ENCODE measurements around the gene ZNF764.
A peak's percentile ranks its signal among the peaks of the same experiment; 100 is the strongest.
"Not testable (repeated sequence)": the region's sequence is repeated elsewhere in the genome, so short reads cannot be mapped to it uniquely, and the experiment has no call there.

ZNF764 gene

DNA sequence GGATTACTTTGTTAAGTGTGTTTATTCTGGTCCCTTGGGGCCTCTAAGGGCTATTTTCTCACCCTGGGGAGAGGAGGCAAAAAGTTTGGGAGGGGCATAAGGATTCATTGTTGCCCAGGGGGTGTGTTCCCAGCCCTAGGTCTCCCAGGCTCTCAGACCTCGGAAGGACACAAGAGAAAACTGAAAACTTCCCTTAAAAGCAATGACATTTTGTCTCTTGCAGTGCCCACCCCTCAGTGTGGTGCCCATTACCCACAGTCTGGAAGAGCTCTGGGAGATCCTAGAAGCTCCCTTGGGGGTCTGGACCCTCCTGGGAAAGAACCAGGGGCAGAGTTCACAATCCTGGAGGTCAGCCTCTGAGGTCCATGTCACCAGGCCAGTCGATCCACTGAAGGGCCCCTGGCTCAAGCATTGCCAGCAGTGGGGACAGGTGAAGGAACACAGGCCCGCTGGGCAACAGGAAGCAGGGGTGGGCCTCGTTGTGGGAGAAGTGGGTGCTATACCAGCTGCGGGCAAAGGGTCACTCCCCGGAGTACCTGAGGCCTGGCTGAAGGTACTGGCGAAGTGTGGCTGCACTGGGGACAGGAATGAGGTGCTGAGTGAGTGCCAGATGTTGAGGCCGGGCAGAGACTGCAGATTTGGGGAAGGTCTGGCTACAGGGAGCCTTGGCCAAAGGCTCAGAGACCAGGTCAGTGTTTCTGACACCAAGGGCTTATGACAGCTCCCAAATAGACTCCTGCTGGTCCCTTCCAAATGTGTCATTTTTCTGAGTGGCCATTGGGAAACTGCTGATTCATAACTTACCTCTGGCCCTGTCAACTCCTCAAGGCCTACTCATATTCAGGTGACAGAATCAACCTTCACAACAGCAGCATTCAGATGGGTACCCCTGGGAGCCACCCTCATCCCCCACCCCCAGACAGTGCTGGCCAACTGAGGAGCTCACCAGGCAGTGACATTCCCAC is 18.9 kb downstream of the ZNF764 start:
- Histone ChIP-seq H3K4me2 (ENCODE audit: low read length) (no peak overlapping the region), H3K9me3 (ENCODE audit: control insufficient read depth, low read length) (no peaks in the 10 kb centered on the region), H3K9ac (no peak overlapping the region), H3K79me2 (peaks cover 19% of the 10 kb centered on the region), H3K4me1 (peaks cover 8% of the 10 kb centered on the region), H2AFZ (no peak overlapping the region), H3K4me3 (ENCODE audit: low read depth, low read length) (no peak overlapping the region), H3K36me3 (ENCODE audit: control insufficient read depth, insufficient read depth, low read length) (no peaks in the 10 kb centered on the region), H3K27me3 (ENCODE audit: control insufficient read depth, insufficient read depth, low read length) (no peaks in the 10 kb centered on the region), H3K27ac (no peak overlapping the region)
- TF ChIP-seq CTCF (IDR thresholded peaks at IDR 0.05), result no peak

- H3K9ac ChIP-seq; H2AFZ ChIP-seq; H3K4me2 ChIP-seq (ENCODE audit: low read length); H3K27me3 ChIP-seq (ENCODE audit: control insufficient read depth, insufficient read depth, low read length); H3K36me3 ChIP-seq (ENCODE audit: control insufficient read depth, insufficient read depth, low read length); H3K4me3 ChIP-seq (ENCODE audit: low read depth, low read length); H3K9me3 ChIP-seq (ENCODE audit: control insufficient read depth, low read length); H3K27ac ChIP-seq: not testable (repeated sequence)
- Histone ChIP-seq H3K4me1 (peaks cover 11% of the 10 kb centered on the region), H3K79me2 (peaks cover 13% of the 10 kb centered on the region)
These were observed 21.7 kb downstream of the ZNF764 start for GRCh38 chr16:30536391-30537024.

DNA sequence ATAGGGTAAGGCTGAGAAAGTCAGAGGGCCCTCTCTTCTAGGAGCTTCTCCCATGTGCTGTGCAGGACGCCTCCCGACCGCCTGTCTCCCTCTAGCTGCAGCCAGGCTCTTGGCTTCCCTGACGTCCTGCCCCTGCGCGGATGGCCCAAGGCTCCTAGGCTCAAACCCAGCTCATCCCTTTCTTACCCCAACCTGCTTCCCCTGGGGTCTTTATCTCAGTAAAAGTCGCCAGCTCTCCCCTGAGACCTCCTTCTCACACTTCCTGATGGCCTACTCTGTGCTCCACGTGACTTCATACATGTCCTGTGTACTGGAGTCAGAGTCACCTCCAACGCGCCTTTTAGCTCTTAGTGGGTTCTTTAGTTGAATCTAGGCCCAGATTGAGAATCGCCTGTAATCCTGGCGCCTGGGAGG is 22.4 kb downstream of the ZNF764 start:
- Histone ChIP-seq H3K79me2 (peaks cover 12% of the 10 kb centered on the region), H3K36me3 (ENCODE audit: control insufficient read depth, insufficient read depth, low read length) (no peaks in the 10 kb centered on the region), H3K4me2 (ENCODE audit: low read length) (peak overlapping the region; percentile 76), H3K9me3 (ENCODE audit: control insufficient read depth, low read length) (no peaks in the 10 kb centered on the region), H3K27ac (peak overlapping the region; percentile 94), H3K4me3 (ENCODE audit: low read depth, low read length) (peak overlapping the region; percentile 73), H3K9ac (peak overlapping the region; percentile 87), H2AFZ (peak overlapping the region; percentile 96), H3K4me1 (peaks cover 11% of the 10 kb centered on the region), H3K27me3 (ENCODE audit: control insufficient read depth, insufficient read depth, low read length) (no peaks in the 10 kb centered on the region)
- peak; percentile 61 for TF ChIP-seq CTCF (IDR thresholded peaks at IDR 0.05)

DNA sequence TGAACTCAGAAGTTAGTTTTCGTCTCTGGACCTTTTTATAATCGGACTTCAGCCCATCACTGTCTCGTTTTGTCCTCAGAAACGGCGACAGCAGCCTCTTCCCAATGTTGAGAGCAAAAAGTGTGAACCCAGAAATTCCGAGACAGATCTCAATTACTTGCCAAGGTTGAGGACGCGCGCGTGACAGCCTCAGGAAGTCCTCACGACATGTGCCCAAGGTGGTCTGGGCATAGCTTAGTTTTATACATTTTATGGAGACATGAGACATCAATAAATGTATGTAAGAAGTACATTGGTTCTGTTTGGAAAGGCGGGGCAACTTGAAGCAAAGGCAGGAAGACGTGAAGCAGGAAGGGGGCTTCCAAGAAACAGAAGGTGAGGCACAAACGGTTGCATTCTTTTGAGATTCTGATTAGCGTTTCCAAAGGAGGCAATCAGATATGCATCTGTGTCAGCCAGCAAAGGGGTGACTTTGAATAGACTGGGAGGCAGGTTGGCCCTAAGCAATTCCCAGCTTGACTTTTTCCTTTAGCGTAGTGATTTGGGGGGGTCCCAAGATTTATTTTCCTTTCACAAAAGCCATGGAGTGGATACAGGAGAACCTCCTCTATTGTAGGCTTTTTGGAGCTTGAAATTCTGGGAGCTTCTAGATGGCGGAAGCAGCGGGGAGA is 22.9 kb downstream of the ZNF764 start:
- H3K27me3 ChIP-seq (ENCODE audit: control insufficient read depth, insufficient read depth, low read length), result no peaks in the 10 kb centered on the region
- H3K36me3 ChIP-seq (ENCODE audit: control insufficient read depth, insufficient read depth, low read length), result no peaks in the 10 kb centered on the region
- H3K4me1 ChIP-seq, result peaks cover 11% of the 10 kb centered on the region
- H3K9me3 ChIP-seq (ENCODE audit: control insufficient read depth, low read length), result no peaks in the 10 kb centered on the region
- no peak for TF ChIP-seq CTCF (IDR thresholded peaks at IDR 0.05)
- peak overlapping the region; percentile 73 for H3K4me3 ChIP-seq (ENCODE audit: low read depth, low read length)
- peaks cover 12% of the 10 kb centered on the region for H3K79me2 ChIP-seq
- peak overlapping the region; percentile 87 for H3K9ac ChIP-seq
- peak overlapping the region; percentile 76 for H3K4me2 ChIP-seq (ENCODE audit: low read length)
- peak overlapping the region; percentile 94 for H3K27ac ChIP-seq
- peak overlapping the region; percentile 96 for H2AFZ ChIP-seq
